DOHH2 (cell line): ENCODE measurements around the gene TMEM132D.

Source experiments
- H3F3A ChIP-seq: fragments of 200-600 bp; sonication (generic), shearing (Covaris generic); 2 replicates; pipeline ENCODE4 v1.6.0; 2016; ENCODE audit warnings: antibody characterized with exemption, mild to moderate bottlenecking; ENCODE audit not compliant: control insufficient read depth, insufficient read depth
- H3K27ac ChIP-seq: fragments of 200-600 bp; sonication (generic); 2 replicates; pipeline ENCODE4 v1.5.1; 2014; ENCODE audit warnings: low read depth, mild to moderate bottlenecking, low read length, moderate library complexity
- H3K27me3 ChIP-seq: fragments of 200-600 bp; sonication (generic); 2 replicates; pipeline ENCODE4 v1.6.1; 2014; ENCODE audit warnings: mild to moderate bottlenecking, low read length, mixed read lengths; ENCODE audit not compliant: control insufficient read depth
- H3K36me3 ChIP-seq: fragments of 200-600 bp; sonication (generic); 2 replicates; pipeline ENCODE4 v1.6.1; 2014; ENCODE audit warnings: mild to moderate bottlenecking, low read length, moderate library complexity, mixed read lengths; ENCODE audit not compliant: control insufficient read depth
- H3K4me1 ChIP-seq: fragments of 200-600 bp; sonication (generic); 2 replicates; pipeline ENCODE4 v1.6.1; 2014; ENCODE audit warnings: mild to moderate bottlenecking, low read length, mixed read lengths; ENCODE audit not compliant: control insufficient read depth
- H3K4me2 ChIP-seq: fragments of 200-600 bp; sonication (generic); 2 replicates; pipeline ENCODE4 v1.6.0; 2014; ENCODE audit warnings: mild to moderate bottlenecking, low read length, moderate library complexity
- H3K4me3 ChIP-seq: fragments of 200-600 bp; sonication (generic); 2 replicates; pipeline ENCODE4 v1.5.1; 2014; ENCODE audit warnings: mild to moderate bottlenecking, low read length, mixed read lengths
- H3K79me2 ChIP-seq: fragments of 200-600 bp; sonication (generic); 2 replicates; pipeline ENCODE4 v1.6.1; 2014; ENCODE audit warnings: mild to moderate bottlenecking, low read length, mixed read lengths; ENCODE audit not compliant: control insufficient read depth
- H3K9me2 ChIP-seq: fragments of 200-600 bp; sonication (generic); replicated peaks from 2 replicates; pipeline ENCODE4 v1.6.1; 2014; ENCODE audit warnings: mild to moderate bottlenecking, low read length, mixed read lengths; ENCODE audit not compliant: control insufficient read depth
- H3K9me3 ChIP-seq: fragments of 200-600 bp; sonication (generic); 2 replicates; pipeline ENCODE4 v1.6.1; 2014; ENCODE audit warnings: antibody characterized with exemption, low read length, mixed read lengths; ENCODE audit not compliant: control insufficient read depth, insufficient read depth
- H4K20me1 ChIP-seq: fragments of 200-600 bp; sonication (generic); 2 replicates; pipeline ENCODE4 v1.6.0; 2014; ENCODE audit warnings: low read depth, mild to moderate bottlenecking, antibody characterized with exemption, low read length, moderate library complexity; ENCODE audit not compliant: control insufficient read depth, insufficient read depth
- EZH2phosphoT487 ChIP-seq: fragments of 200-600 bp; sonication (generic); IDR thresholded peaks from 2 replicates; pipeline ENCODE4 v1.6.1; 2017; ENCODE audit warnings: borderline replicate concordance, mild to moderate bottlenecking, antibody characterized with exemption, low read length, moderate library complexity, mixed read lengths
- TF ChIP-seq, protein P1 (sequence below): fragments of 200-600 bp; sonication (generic); IDR thresholded peaks from one replicate; pipeline ENCODE4 v1.5.1; 2014; ENCODE audit warnings: antibody characterized with exemption, mild to moderate bottlenecking, low read depth, low read length; ENCODE audit not compliant: poor library complexity, severe bottlenecking

TMEM132D gene

DNA sequence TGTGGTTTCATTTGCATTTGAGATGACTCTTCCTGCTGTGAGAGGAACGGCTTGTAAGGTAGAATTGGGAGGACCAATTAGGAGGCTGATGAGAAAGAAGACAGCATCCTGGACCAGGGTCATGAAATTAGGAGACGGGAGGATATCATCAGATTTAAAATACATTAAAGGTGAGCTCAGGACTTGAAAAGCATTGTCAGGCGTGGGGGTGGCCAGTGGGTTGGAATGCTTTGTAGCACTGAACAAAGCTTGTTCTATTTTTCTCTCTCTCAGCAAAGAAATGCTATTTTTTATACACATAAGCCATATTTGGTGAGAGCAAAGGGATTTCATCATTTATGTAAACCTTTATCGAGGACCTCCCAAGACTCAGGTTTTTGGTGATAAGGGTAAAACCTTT lies 157.5 kb downstream of the TMEM132D start:
- H3K4me3 ChIP-seq, result no peak overlapping the region
- H4K20me1 ChIP-seq, result no peaks in the 10 kb centered on the region
- no peaks in the 10 kb centered on the region for H3F3A ChIP-seq
- TF ChIP-seq, protein P1, sequence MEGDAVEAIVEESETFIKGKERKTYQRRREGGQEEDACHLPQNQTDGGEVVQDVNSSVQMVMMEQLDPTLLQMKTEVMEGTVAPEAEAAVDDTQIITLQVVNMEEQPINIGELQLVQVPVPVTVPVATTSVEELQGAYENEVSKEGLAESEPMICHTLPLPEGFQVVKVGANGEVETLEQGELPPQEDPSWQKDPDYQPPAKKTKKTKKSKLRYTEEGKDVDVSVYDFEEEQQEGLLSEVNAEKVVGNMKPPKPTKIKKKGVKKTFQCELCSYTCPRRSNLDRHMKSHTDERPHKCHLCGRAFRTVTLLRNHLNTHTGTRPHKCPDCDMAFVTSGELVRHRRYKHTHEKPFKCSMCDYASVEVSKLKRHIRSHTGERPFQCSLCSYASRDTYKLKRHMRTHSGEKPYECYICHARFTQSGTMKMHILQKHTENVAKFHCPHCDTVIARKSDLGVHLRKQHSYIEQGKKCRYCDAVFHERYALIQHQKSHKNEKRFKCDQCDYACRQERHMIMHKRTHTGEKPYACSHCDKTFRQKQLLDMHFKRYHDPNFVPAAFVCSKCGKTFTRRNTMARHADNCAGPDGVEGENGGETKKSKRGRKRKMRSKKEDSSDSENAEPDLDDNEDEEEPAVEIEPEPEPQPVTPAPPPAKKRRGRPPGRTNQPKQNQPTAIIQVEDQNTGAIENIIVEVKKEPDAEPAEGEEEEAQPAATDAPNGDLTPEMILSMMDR, result no peak
- no peak for TF ChIP-seq EZH2phosphoT487
- H3K9me3 ChIP-seq, result no peaks in the 10 kb centered on the region
- H3K4me2 ChIP-seq, result no peak overlapping the region
- no peaks in the 10 kb centered on the region for H3K36me3 ChIP-seq
- H3K79me2 ChIP-seq, result no peaks in the 10 kb centered on the region
- H3K27me3 ChIP-seq, result no peaks in the 10 kb centered on the region
- no peak overlapping the region for H3K27ac ChIP-seq
- no peaks in the 10 kb centered on the region for H3K9me2 ChIP-seq
- no peaks in the 10 kb centered on the region for H3K4me1 ChIP-seq

DNA sequence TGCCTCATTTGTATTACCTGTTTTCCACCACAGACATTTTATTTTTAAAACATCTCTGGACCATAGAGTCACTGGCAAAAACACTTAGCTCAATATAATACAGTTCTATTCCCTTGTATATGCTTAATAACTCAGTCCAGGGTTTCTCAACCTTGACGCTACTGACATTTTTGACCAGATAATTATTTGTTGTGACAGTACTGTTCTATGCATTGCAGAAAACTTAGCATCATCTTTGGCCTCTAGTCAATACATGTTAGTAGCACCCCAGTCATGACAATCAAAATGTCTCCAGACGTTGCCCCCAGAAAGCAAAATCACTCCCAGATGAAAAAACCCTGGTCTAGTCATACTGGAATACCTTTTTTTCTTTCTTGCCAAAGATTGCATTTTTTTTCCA lies 174.7 kb downstream of the TMEM132D start:
- Histone ChIP-seq H3K4me1 (no peaks in the 10 kb centered on the region), H3K9me2 (no peaks in the 10 kb centered on the region), H3K27me3 (no peaks in the 10 kb centered on the region), H4K20me1 (no peaks in the 10 kb centered on the region), H3K79me2 (no peaks in the 10 kb centered on the region), H3K4me3 (no peak overlapping the region), H3F3A (no peaks in the 10 kb centered on the region), H3K9me3 (no peaks in the 10 kb centered on the region), H3K27ac (no peak overlapping the region), H3K4me2 (no peak overlapping the region), H3K36me3 (no peaks in the 10 kb centered on the region)
- no peak for TF ChIP-seq EZH2phosphoT487
- TF ChIP-seq, protein P1, result no peak

DNA sequence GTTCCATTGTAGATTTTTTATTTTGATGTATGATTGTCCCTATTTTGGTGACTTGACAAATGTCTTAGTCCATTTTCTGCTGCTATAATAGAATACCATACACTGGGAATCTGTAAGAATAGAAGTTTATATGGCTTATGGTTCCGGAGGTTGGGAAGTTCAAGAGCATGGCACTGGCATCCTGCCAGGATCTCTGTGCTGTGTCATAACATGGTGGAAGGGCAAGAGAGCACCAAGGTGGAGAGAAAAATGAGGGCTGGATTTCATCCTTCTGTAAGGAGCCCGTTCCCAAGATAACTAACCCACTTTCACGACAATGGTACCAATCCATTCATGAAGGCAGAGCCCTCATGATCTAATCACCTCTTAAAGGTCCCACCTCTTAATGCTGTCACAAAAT lies 176.7 kb downstream of the TMEM132D start:
- no peaks in the 10 kb centered on the region for H3K4me1 ChIP-seq
- H3K27ac ChIP-seq, result no peak overlapping the region
- no peaks in the 10 kb centered on the region for H4K20me1 ChIP-seq
- H3K9me3 ChIP-seq, result no peaks in the 10 kb centered on the region
- H3K4me2 ChIP-seq, result no peak overlapping the region
- no peaks in the 10 kb centered on the region for H3K79me2 ChIP-seq
- TF ChIP-seq EZH2phosphoT487, result no peak
- TF ChIP-seq, protein P1, result no peak
- H3K36me3 ChIP-seq, result no peaks in the 10 kb centered on the region
- H3K27me3 ChIP-seq, result no peaks in the 10 kb centered on the region
- H3K9me2 ChIP-seq, result no peaks in the 10 kb centered on the region
- H3F3A ChIP-seq, result no peaks in the 10 kb centered on the region
- H3K4me3 ChIP-seq, result no peak overlapping the region

DNA sequence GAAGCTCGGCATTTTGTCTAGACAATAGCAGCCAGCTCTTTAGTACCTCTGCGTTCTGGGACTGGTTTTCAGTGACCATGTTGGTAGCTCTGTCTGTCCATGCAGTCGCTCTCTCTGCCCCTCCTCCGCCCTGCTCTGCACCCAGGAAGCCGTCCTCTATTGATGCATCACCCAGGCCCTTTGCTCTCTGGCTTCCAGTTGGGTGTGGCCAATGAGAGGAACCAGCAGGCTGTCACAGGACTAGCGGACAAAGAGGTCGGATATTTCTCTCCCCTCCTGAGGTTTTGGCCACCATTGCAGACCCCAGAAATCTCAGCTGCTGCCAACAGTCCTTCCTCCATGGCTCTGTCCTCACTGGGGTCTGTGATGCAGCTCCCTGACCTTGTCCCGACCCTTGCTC lies 180.6 kb downstream of the TMEM132D start:
- no peaks in the 10 kb centered on the region for H3K36me3 ChIP-seq
- H3F3A ChIP-seq, result no peaks in the 10 kb centered on the region
- no peak for TF ChIP-seq EZH2phosphoT487
- TF ChIP-seq, protein P1, result no peak
- H3K9me3 ChIP-seq, result no peaks in the 10 kb centered on the region; the same call in 1 of the 2 replicates
- no peaks in the 10 kb centered on the region for H4K20me1 ChIP-seq
- H3K4me3 ChIP-seq, result no peak overlapping the region
- H3K4me2 ChIP-seq, result no peak overlapping the region
- no peaks in the 10 kb centered on the region for H3K4me1 ChIP-seq
- H3K9me2 ChIP-seq, result no peaks in the 10 kb centered on the region
- no peaks in the 10 kb centered on the region for H3K27me3 ChIP-seq
- no peak overlapping the region for H3K27ac ChIP-seq
- H3K79me2 ChIP-seq, result no peaks in the 10 kb centered on the region
